Activated naive CD8-positive, alpha-beta T cell treated with anti-CD3 and anti-CD28 coated beads for 36 hours (primary cell): ENCODE results near the gene EXOC3. TPM values are rescaled to one million over a fixed set of nuclear protein-coding genes. Genes with fewer than 3 reads are reported as not detected.

Experiments used
- DNase-seq: peaks from one replicate; pipeline ENCODE4 v3.0.0; 2021
- H3K27ac Mint-ChIP-seq: one replicate; pipeline ENCODE4 v1.8.0; 2022; ENCODE audit warnings: mild to moderate bottlenecking, moderate library complexity, mixed read lengths
- H3K27me3 Mint-ChIP-seq: one replicate; pipeline ENCODE4 v1.8.0; 2022; ENCODE audit warnings: mild to moderate bottlenecking, mixed read lengths
- H3K36me3 Mint-ChIP-seq: one replicate; pipeline ENCODE4 v1.8.0; 2021; ENCODE audit warnings: mild to moderate bottlenecking, mixed read lengths
- H3K4me1 Mint-ChIP-seq: one replicate; pipeline ENCODE4 v1.8.0; 2021; ENCODE audit warnings: mixed read lengths
- H3K4me3 Mint-ChIP-seq: one replicate; pipeline ENCODE4 v1.8.0; 2022; ENCODE audit warnings: mild to moderate bottlenecking, moderate library complexity, mixed read lengths
- H3K9me3 Mint-ChIP-seq: one replicate; pipeline ENCODE4 v1.8.0; 2022; ENCODE audit warnings: mixed read lengths
- total RNA-seq, 2 experiments: library from RNA; stranded (reverse); gene quantifications; one replicate each; pipeline ENCODE4 v1.2.3, GENCODE V29; 2021

EXOC3 gene
- total RNA-seq, 2 experiments from 2014 or later = 58.2 to 61.2 TPM

GRCh38 chr5:428754-429452 is 14.1 kb upstream of the EXOC3 start:
- H3K36me3 Mint-ChIP-seq = peaks cover 34% of the 10 kb centered on the region
- H3K27me3 Mint-ChIP-seq = no peaks in the 10 kb centered on the region
- no peak for DNase-seq
- H3K4me1 Mint-ChIP-seq = peaks cover 7% of the 10 kb centered on the region
- no peaks in the 10 kb centered on the region for H3K9me3 Mint-ChIP-seq
- no peak overlapping the region for H3K4me3 Mint-ChIP-seq
- no peak overlapping the region for H3K27ac Mint-ChIP-seq

DNA sequence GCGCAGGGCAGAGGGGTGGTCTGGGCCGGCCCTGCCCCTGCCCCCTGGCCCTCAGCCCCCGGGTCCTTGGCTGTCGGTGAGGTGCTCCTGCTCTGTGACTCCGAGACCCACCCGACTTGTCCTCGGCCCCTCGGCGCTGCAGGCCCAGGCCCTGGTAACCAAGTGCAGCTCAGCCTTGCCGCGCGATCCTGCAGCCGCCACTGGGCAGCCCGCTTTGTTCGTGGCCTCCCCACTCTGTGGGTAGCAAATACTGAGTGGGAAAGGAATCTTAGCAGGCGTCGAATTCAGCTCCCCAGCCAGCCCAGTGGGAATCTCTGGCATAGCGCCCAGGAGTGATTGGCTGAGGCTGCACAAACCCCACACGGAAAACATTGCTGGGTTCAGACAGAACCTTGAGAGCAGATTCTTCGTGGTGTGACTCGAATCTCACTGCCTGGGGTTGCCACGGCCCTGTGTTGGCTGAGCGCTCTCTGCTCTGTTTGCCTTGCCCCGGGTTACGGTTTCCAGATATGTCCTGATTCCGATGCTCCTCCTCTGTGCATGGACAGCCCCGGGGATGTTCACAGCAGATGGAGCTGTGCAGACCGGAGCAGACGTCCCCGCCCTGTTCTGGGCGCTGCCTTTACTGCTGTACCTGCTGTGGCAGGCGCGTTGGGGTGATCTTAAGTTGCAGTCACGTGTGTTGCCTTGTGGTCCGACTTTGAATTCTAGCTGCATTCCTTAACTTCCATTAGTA is 13.4 kb upstream of the EXOC3 start:
- no peak overlapping the region for H3K27ac Mint-ChIP-seq
- no peaks in the 10 kb centered on the region for H3K9me3 Mint-ChIP-seq
- no peak for DNase-seq
- H3K27me3 Mint-ChIP-seq = no peaks in the 10 kb centered on the region
- H3K36me3 Mint-ChIP-seq = peaks cover 34% of the 10 kb centered on the region
- peaks cover 7% of the 10 kb centered on the region for H3K4me1 Mint-ChIP-seq
- H3K4me3 Mint-ChIP-seq = no peak overlapping the region

GRCh38 chr5:430214-430925 is 12.6 kb upstream of the EXOC3 start:
- Mint-ChIP-seq H3K36me3 (peaks cover 38% of the 10 kb centered on the region), H3K4me1 (peaks cover 7% of the 10 kb centered on the region), H3K27ac (no peak overlapping the region), H3K4me3 (no peak overlapping the region), H3K27me3 (no peaks in the 10 kb centered on the region), H3K9me3 (no peaks in the 10 kb centered on the region)
- no peak for DNase-seq

DNA sequence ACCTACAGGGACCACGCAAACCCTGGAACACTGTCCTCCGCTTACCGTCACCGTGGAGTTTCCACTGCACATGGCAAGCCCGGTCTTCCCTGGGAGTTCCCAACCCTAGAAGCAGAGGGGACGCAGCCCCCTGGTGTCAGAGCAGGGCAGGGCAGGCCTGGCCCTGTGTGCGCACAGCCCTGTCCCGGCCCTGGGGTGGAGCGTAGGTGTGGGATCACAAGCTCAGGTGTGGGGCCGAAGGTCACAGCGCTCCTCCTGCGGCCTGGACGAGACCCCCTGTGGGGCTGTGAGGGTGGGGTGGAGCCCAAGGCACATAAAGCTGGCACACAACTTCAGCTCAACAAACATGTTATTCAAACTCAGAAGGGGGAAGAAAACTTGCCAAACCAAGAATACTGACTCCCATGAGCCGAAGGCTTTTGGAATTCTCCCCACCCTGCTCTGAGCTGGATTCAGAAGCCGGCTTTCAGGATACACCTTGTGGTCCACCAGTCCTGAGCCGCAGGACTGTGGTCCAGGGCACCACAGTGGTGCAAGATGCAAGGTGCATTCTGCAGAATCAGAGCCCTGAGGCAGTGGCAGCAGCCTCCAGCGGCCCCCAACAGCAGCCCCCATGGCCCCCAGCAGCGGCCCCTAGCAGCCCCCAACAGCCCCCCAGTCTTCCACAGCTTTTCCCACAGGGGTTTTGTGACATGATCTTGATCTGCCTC is 11.8 kb upstream of the EXOC3 start:
- no peaks in the 10 kb centered on the region for H3K9me3 Mint-ChIP-seq
- H3K27me3 Mint-ChIP-seq = no peaks in the 10 kb centered on the region
- H3K4me1 Mint-ChIP-seq = peaks cover 7% of the 10 kb centered on the region
- H3K36me3 Mint-ChIP-seq = peaks cover 34% of the 10 kb centered on the region
- H3K27ac Mint-ChIP-seq = no peak overlapping the region
- no peak overlapping the region for H3K4me3 Mint-ChIP-seq
- DNase-seq = peak; percentile 58

DNA sequence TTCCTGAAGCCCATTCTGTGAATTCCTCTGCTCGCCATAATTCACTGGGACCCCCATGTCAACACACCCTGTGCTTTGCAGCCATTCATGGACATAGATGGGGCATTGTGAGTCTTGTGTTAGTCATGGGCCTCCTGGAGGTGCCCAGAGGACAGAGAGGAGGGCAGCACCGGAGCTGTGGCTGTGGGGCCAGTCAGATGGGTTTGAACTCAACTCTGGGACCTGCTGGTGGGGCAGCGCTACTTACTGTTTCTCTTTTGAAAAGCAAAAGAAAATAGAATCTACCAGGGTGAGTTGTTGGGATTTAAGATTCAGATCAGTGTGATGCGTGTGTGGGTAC is 11.3 kb upstream of the EXOC3 start:
- peaks cover 29% of the 10 kb centered on the region for H3K36me3 Mint-ChIP-seq
- no peaks in the 10 kb centered on the region for H3K9me3 Mint-ChIP-seq
- H3K4me3 Mint-ChIP-seq = no peak overlapping the region
- no peaks in the 10 kb centered on the region for H3K27me3 Mint-ChIP-seq
- peaks cover 7% of the 10 kb centered on the region for H3K4me1 Mint-ChIP-seq
- no peak overlapping the region for H3K27ac Mint-ChIP-seq
- no peak for DNase-seq

DNA sequence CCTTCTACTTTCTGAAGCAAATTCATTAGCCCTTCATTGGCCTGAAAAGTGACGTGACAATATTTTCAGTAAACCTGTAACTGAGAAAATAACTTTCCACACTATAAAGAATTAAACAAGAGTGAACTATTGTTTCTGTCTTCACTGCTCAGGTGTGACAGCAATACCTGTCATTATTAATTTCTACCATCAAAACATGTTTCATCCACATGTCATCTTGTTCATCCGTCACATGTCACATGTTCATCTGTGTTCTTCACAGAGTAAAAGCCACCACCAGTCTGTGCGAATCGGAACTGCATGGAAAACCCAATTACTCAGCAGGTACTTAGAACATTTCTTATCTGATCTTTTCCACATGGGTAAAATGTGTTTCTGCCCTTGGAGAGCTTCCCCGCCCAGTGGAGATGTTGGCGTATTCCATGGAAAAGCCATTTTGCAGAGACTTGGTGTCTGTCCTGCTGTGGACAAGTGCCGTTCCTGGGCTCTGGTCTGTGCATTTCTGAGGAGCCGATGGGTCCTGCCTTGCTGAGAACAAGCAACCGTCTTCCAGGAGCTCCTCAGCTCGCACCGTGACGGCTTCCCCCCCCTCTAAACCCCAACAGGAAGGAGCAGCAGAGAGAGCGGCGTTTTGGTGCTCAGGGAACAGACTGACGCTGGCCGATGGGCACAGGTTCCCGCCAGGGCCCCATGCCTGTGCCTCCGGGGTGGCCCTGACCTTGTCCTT is 10.6 kb upstream of the EXOC3 start:
- DNase-seq = no peak
- H3K4me1 Mint-ChIP-seq = peaks cover 7% of the 10 kb centered on the region
- peaks cover 26% of the 10 kb centered on the region for H3K36me3 Mint-ChIP-seq
- no peaks in the 10 kb centered on the region for H3K9me3 Mint-ChIP-seq
- H3K4me3 Mint-ChIP-seq = no peak overlapping the region
- no peaks in the 10 kb centered on the region for H3K27me3 Mint-ChIP-seq
- H3K27ac Mint-ChIP-seq = no peak overlapping the region

DNA sequence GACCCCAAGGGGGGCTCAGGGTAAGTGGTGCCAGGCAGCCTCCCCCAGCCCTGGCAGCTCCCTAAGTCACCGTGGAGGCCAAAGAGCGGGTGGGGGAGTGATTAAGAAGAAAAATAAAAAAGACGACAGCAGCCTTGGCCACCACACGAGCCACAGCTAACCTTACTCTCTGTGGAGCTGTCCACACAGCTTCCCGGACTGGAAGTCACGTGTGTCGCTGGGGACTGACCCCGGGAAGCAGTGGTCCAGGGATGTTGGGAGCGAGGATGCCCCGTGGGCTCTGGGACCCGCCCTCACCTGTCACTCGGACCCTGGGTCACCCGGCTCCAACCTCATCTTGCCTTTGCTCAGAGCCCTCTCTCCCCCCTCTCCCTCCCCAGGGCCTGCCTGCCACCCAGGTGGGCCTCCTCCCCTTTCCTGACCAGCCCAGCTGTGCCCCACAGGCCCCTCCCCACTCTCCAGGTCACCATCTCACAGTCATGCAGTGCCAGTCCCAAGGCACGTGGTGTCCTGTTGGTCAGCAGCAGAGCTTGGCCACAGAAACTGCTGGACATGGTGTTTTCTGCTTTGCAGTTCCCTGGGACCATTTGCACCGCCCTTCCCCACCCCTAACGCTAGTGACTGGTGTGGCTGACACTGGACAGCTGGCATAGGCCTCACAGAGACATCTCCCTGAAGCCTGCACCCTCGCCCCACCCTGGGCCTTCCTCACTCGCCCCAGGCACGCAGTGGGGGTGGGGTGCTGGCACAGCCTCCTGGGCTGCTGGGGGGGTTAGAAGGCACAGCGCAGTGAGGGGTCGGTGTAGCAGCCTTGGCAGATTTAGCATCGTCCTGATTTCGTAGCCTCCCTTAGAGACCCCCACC is 9.8 kb upstream of the EXOC3 start:
- H3K4me1 Mint-ChIP-seq = peaks cover 7% of the 10 kb centered on the region
- H3K27me3 Mint-ChIP-seq = no peaks in the 10 kb centered on the region
- H3K36me3 Mint-ChIP-seq = peaks cover 20% of the 10 kb centered on the region
- H3K4me3 Mint-ChIP-seq = no peak overlapping the region
- H3K9me3 Mint-ChIP-seq = no peaks in the 10 kb centered on the region
- no peak for DNase-seq
- H3K27ac Mint-ChIP-seq = no peak overlapping the region

GRCh38 chr5:433836-434235 is 9.1 kb upstream of the EXOC3 start:
- Mint-ChIP-seq H3K27me3 (no peaks in the 10 kb centered on the region), H3K36me3 (peaks cover 19% of the 10 kb centered on the region), H3K9me3 (no peaks in the 10 kb centered on the region), H3K4me1 (peaks cover 7% of the 10 kb centered on the region), H3K4me3 (no peak overlapping the region), H3K27ac (no peak overlapping the region)
- DNase-seq = no peak

- H3K9me3 Mint-ChIP-seq = no peaks in the 10 kb centered on the region
- peaks cover 7% of the 10 kb centered on the region for H3K4me1 Mint-ChIP-seq
Observed at GRCh38 chr5:434443-435146, 8.4 kb upstream of the EXOC3 start.

GRCh38 chr5:435156-435790 is 7.7 kb upstream of the EXOC3 start:
- no peak for DNase-seq
- H3K27me3 Mint-ChIP-seq = no peaks in the 10 kb centered on the region
- H3K4me1 Mint-ChIP-seq = peaks cover 7% of the 10 kb centered on the region
- H3K27ac Mint-ChIP-seq = no peak overlapping the region
- H3K36me3 Mint-ChIP-seq = peaks cover 13% of the 10 kb centered on the region
- no peaks in the 10 kb centered on the region for H3K9me3 Mint-ChIP-seq
- H3K4me3 Mint-ChIP-seq = no peak overlapping the region

More at GRCh38 chr5:434443-435146, 8.4 kb upstream of the EXOC3 start:
- peaks cover 19% of the 10 kb centered on the region for H3K36me3 Mint-ChIP-seq
- no peak overlapping the region for H3K27ac Mint-ChIP-seq
- no peak for DNase-seq
- H3K4me3 Mint-ChIP-seq = no peak overlapping the region
- no peaks in the 10 kb centered on the region for H3K27me3 Mint-ChIP-seq

DNA sequence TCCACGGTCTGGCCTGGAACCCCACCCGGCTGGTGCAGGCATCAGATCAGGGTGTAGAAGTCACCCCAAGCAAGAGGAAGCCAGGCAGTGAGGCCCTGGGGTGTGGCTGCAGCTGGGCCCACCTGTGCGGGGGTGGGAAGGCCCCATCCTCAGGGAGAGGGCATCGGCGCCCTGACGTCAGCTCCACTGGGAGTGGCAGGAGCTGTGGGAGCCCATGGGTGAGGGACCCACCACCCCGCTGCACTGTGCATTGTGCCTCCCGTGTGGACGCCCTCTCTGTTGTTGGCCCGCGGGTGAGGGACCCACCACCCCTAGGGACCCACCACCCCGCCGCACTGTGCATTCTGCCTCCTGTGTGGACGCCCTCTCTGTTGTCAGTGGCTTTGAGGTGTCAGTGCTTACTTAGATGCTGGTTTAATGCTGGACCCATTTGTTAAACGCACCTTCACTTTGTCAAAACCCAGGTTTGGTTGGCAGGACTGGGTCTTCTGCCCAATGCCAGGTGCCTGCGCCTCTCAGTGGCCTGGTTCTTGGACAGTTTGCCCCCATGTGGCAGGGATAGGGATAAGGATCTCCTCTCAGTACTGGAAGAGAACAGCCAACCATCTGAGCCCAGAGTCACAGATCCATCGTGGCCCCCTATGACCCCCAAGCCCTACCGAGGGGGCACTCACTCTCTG is 6.9 kb upstream of the EXOC3 start:
- no peak for DNase-seq
- Mint-ChIP-seq H3K36me3 (peaks cover 10% of the 10 kb centered on the region), H3K27ac (no peak overlapping the region), H3K9me3 (no peaks in the 10 kb centered on the region), H3K27me3 (no peaks in the 10 kb centered on the region), H3K4me1 (peaks cover 5% of the 10 kb centered on the region), H3K4me3 (no peak overlapping the region)

- Mint-ChIP-seq H3K36me3 (peaks cover 11% of the 10 kb centered on the region), H3K9me3 (no peaks in the 10 kb centered on the region), H3K27me3 (no peaks in the 10 kb centered on the region), H3K27ac (no peak overlapping the region), H3K4me3 (no peak overlapping the region), H3K4me1 (peaks cover 5% of the 10 kb centered on the region)
- DNase-seq = no peak
Observed at GRCh38 chr5:436641-436975, 6.4 kb upstream of the EXOC3 start.
